Ramos (cell line): ENCODE data around the gene ACE.

ENCODE experiments used
- in situ Hi-C: fragments of 300-500 bp; cut with MboI; formaldehyde crosslinking; loops from one replicate; pipeline ENCODE4 v1.14.3; 2022; ENCODE audit warnings: low sequenced_read_pairs; ENCODE audit not compliant: unreplicated experiment

ACE gene

DNA sequence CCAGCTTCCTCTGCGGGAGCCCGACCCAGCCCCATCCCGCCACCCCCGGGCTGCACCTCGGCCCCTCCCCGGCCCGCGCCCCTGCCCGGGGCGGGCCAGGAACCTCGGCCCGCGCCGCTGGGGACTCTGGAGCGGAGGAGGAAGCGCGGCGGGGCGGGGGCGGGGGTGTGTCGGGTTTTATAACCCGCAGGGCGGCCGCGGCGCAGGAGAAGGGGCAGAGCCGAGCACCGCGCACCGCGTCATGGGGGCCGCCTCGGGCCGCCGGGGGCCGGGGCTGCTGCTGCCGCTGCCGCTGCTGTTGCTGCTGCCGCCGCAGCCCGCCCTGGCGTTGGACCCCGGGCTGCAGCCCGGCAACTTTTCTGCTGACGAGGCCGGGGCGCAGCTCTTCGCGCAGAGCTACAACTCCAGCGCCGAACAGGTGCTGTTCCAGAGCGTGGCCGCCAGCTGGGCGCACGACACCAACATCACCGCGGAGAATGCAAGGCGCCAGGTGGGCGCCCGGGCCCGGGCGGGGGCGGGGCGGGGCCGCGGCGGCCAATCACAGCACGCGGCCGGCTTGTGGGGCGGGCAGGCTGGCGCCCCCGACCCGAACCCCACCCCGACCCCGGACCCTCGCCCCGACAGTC lies at the start of gene ACE:
ACE (plus strand) TSS at position 208 of the 626 bp plus-strand sequence; CDS start at position 242, 34 bp downstream.
- in situ Hi-C loops: no loop called here

- in situ Hi-C loops: loop anchor here (25.0 kb wide), 1 partner anchor 433 kb away; the partner anchor contains the start of gene CSH2
Observed at GRCh38 chr17:63429766-63430165, 47.1 kb upstream of the ACE start.

- in situ Hi-C loops: loop anchor here (25.0 kb wide), 1 partner anchor 432 kb away; the partner anchor contains the start of gene CSH2
Observed at GRCh38 chr17:63430223-63430622, 46.6 kb upstream of the ACE start.

- in situ Hi-C loops: loop anchor here (25.0 kb wide), 1 partner anchor 431 kb away; the partner anchor contains the start of gene CSH2
Observed at GRCh38 chr17:63431618-63431938, 45.3 kb upstream of the ACE start.

GRCh38 chr17:63431939-63432804 lies 44.7 kb upstream of the ACE start:
- in situ Hi-C loops: loop anchor here (25.0 kb wide), 1 partner anchor 430 kb away; the partner anchor contains the start of gene CSH2

GRCh38 chr17:63433746-63434591 lies 42.9 kb upstream of the ACE start:
- in situ Hi-C loops: loop anchor here (25.0 kb wide), 1 partner anchor 428 kb away; the partner anchor contains the start of gene CSH2

- in situ Hi-C loops: loop anchor here (25.0 kb wide), 1 partner anchor 427 kb away; the partner anchor contains the start of gene CSH2
Observed at GRCh38 chr17:63434951-63435571, 41.8 kb upstream of the ACE start.

- in situ Hi-C loops: loop anchor here (25.0 kb wide), 1 partner anchor 426 kb away; the partner anchor contains the start of gene CSH2
Observed at GRCh38 chr17:63435681-63436522, 41.0 kb upstream of the ACE start.

- in situ Hi-C loops: loop anchor here (25.0 kb wide), 1 partner anchor 426 kb away; the partner anchor contains the start of gene CSH2
Observed at GRCh38 chr17:63436523-63437110, 40.2 kb upstream of the ACE start.

DNA sequence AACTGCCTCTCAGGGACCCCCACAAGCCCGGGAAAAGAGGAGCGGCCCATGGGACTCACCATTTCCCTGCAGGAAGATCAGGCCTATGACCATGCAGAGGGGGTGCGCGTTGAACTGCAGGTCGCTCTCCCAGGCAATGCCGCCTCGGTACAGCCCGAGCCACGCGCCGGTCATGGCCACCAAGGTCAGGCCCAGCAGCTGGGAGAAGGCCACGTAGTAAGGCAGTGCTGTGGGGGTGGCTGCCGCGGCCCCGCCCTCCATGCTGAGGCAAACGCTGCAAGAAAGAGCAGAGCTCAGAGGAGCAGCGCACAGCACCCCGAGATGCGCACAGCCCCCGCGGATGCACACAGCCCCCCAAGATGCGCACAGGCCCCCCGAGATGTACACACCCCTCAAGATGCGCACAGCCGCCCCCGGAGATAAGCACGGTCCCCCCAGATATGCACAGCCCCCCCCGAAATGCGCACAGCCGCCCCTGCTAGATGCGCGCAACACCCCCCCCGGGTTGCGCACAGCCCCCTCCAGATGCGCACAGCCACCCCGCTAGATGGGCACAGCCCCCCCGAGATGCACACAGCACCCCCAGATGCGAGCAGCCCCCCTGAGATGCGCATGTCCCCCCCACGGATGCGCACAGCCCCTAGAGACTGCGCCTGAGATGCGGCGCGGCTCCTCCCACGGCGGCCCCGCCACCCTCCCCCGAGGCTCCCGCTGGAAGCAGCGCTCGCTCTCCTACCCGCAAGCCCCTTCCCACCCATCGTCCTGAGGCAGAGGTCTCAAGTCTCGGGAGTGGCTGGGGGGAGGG lies 39.4 kb upstream of the ACE start:
- in situ Hi-C loops: loop anchor here (25.0 kb wide), 1 partner anchor 425 kb away; the partner anchor contains the start of gene CSH2

DNA sequence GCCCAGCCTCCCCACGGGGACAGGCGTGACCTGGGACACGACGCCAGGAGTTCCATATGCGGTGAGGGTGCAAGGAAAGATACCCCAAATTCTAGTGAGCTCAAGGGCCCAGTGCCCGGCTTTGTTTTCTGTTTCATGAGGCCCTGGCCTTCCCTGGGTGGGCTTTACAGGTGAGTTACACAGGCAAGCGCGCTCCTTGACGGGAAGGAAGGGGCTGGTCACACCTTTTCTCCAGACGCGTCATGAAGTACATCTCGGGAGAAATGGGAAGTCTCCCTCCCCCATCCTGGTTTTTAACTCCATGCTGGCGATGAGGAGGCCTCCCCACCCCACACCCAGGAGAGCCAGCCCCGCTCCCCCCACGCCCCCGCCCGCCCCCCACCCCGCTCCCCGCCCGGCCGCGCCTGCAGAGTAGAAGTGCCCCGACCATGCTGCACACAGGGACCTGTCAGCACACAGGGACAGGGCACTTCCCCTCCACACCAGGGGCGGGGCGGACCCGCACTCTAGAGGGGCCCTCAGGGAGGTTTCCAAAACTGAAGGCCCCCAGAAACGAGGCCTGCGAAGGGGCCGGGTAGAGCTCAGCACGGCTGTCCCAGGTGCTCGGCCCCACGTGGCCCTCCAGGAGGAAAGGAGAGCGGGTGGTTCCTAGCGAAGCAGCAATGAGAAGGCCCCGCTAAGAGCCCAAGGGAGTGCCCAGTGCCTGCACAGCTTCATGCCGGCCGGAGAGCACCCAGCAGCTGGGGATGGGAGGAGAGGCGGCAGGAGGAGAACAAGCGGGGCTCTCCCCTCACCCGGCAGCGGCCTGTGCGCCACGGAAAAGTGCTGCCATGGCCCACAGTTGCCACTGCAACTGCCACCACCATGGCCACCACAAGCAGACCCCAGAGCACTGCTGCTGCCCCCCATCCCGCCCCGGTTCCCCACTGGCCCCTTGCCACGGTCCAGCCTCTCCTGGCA lies 38.5 kb upstream of the ACE start:
- in situ Hi-C loops: loop anchor here (25.0 kb wide), 1 partner anchor 424 kb away; the partner anchor contains the start of gene CSH2

DNA sequence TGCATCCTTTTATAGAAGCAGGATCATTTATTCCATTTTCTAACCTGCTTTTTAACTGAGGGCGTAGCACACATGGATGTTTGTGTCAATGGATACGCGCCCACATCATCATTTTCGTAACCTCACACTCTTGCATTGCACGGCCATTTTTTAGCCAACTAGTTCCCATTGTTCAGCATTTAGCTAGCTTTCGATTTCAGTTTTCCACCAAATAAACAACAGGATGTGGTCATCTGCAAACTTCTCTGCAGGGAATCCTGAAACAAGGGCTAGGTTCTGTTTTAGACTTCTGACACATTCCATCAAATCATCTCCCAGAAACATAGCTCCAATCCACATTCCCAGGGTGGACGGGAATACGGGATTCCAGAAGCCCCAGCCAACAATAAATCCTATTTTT lies 37.2 kb upstream of the ACE start:
- in situ Hi-C loops: loop anchor here (25.0 kb wide), 1 partner anchor 423 kb away; the partner anchor contains the start of gene CSH2

- in situ Hi-C loops: loop anchor here (25.0 kb wide), 1 partner anchor 422 kb away; the partner anchor contains the start of gene CSH2
Observed at GRCh38 chr17:63440127-63440769, 36.6 kb upstream of the ACE start.

DNA sequence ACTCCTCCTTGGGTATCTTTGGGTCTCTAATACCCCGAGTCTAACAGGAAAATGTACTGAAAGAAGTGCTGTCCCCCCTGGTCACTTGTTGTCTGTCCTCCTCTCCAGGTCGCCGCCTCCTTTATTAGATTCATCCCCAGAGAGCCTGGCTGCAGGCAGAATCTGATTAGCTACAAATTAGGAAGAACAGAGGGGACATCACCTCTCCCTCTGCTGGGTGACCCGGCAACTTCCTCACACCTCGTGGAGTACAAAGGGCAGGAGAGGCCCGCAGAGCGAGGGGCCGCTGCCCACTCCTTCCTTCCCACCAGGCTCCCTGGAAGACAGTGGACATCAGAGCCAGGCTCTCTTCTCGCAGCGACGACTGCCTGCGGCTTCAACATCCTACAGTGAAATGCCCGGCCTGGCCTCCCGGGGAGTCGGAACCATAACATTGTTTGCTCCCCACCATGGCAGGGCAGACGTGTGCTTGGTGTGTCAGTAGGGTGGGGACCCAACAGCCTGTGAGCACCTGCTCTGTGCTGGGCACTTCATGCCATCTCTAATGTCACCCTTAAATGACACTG lies 36.0 kb upstream of the ACE start:
- in situ Hi-C loops: loop anchor here (25.0 kb wide), 1 partner anchor 421 kb away; the partner anchor contains the start of gene CSH2

DNA sequence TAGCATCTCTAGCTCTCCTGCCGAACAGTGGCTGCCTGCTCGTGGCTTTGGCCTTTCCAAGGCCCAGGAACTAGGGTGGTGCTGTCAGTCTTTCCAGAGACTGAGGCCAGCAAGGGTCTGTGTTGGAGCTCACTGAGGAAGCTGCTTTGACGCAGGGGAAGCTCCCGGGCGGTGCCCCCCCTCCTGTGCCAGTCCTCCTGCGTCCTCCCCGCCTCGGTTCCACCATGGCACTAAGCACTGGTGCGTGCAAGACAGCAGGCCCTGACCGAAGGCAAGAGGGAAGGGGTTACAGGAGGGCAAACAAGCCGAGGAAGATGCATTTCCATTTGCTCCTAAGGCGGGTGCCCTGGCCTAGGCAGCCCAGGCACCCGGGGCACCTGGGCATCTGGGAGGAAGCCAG lies 35.2 kb upstream of the ACE start:
- in situ Hi-C loops: loop anchor here (25.0 kb wide), 1 partner anchor 421 kb away; the partner anchor contains the start of gene CSH2
